ENCODE measurements around the gene CLEC2A. TPM values are rescaled to one million over a fixed set of nuclear protein-coding genes. Genes with fewer than 3 reads are reported as not detected.

Gene CLEC2A, protein sequence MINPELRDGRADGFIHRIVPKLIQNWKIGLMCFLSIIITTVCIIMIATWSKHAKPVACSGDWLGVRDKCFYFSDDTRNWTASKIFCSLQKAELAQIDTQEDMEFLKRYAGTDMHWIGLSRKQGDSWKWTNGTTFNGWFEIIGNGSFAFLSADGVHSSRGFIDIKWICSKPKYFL
- not detected in 2 replicates for total RNA-seq

DNA sequence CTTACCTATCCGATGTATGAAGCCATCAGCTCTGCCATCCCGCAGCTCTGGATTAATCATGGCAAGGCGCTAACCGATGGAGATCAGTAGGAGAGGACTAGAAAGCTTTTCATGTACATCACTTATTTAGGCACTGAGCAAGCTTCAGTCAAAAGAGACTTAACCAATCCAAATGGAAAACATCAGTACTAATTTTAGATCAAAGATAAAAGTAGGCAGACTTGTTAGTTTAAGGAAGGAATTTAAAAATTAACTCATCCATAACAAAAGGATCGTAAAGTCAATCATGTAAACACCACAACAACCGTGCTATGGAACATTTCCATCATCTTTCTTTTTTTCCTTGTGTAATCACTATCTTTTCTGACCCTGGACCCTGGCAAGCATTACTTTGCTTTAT is at the start of gene CLEC2A:
Gene CLEC2A, minus strand, starts transcription at position 101 of the 400 bp plus-strand sequence. Its CDS starts 41 bp downstream, at position 60.

DNA sequence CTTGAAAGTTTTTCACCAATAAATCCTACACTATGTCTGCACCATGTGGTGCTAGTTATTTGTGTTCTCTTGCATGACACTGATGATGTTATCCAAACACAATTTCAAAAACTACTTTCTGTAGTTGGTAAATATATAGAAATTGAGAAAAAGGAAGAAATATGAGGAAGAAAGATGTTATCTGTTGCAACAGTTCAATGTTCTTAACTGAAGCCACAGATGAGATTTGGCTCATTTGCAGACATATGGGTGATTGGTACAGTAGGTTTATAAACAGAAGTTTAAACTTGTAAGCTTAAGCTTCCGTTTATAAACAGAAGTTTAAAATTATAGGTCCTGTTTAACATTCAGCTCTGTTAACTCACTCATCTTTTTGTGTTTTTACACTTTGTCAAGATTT is 39.0 kb upstream of the CLEC2A start, which contains the start of gene CLEC12A:
Gene CLEC12A, plus strand, starts transcription at position 229 of the 400 bp plus-strand sequence. CDS start 188 bp downstream, outside the sequence.

DNA sequence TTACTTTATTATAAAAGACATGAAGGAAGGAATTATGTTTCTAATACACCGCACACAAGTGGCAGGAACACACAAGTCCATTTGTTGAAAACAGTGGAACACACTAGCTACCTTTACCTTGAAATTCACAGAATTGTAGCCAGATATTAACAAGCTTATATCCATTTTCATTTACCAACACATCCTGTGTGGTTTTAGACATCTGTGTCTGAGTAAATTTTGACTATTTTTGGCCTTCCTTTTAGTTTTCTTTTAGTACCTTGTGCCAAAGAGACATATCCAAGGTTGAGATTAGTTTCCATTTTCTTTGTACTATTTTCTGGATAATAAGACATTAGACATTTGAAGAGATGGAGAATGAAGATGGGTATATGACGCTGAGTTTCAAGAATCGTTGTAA is 50.9 kb downstream of the CLEC2A start, which contains the start of gene KLRF2:
Gene KLRF2, plus strand, starts transcription at position 244 of the 400 bp plus-strand sequence. Its CDS starts 107 bp downstream, at position 351.

DNA sequence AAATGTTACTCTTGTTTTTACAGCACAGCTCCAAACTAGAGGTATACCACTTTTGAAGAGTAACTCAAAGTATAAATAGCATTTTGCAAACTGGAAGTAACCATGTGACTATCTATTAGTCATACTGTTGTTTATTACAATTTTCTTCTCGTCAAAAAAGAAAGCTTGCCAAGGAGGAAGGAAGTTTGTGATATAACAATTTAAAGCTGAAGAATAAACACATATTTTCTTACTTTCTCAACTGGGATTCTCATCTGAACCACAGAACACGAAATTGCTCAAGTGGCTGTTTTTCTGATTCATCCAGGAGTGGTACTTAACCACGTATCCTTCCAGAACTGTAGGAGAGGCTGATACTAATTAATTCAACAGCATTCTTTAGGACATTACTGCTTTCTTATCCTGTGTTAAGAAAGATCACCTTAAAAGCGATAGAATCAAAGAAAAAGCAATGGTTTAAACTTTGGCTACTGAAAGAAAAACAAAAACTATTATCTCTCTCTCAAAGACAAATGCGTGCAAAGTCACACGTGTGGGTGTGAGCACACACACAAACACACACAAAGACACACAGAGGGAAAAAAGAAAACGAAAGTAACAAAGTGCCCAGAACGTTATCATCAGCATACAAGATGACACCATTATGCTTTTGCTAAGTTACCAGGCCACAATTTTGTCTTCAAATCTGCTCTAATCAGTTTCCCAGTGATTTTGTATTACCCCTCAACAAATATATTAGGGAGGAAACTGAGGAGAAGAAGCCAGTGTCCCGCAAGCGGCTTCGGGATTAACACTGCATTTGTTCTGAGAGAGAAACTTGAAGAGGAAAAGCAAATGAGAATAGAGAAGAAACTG is 62.6 kb downstream of the CLEC2A start, which contains the start of gene CLEC2B:
Gene CLEC2B, minus strand, starts transcription at position 48 of the 855 bp plus-strand sequence.

Other genes starting within 250 kb of the CLEC2A start
- not detected in 2 replicates for gene CLECL1, start 199.3 kb downstream of the CLEC2A start, total RNA-seq
- gene CD69, start 171.5 kb downstream of the CLEC2A start, total RNA-seq = not detected in 2 replicates
- gene KLRF1, start 104.9 kb downstream of the CLEC2A start, total RNA-seq = not detected in 2 replicates
- 15.1 and 24.2 TPM in 2 replicates for gene CLEC2B, start 63.0 kb downstream of the CLEC2A start, total RNA-seq
- not detected in 2 replicates for gene KLRF2, start 50.9 kb downstream of the CLEC2A start, total RNA-seq
- gene CLEC12A, start 39.0 kb upstream of the CLEC2A start, total RNA-seq = not detected in 2 replicates
- gene CLEC1B, start 66.8 kb upstream of the CLEC2A start, total RNA-seq = not detected in 2 replicates
- gene CLEC12B, start 78.3 kb upstream of the CLEC2A start, total RNA-seq = not detected in 2 replicates
- gene CLEC9A, start 98.3 kb upstream of the CLEC2A start, total RNA-seq = not detected in 2 replicates
- under 0.01 TPM in 1 of 2 replicates, not detected in the other for gene CLEC1A, start 166.6 kb upstream of the CLEC2A start, total RNA-seq
- not detected in 2 replicates for gene CLEC7A, start 197.8 kb upstream of the CLEC2A start, total RNA-seq
- gene OLR1, start 239.8 kb upstream of the CLEC2A start, total RNA-seq = 1.2 and 1.4 TPM in 2 replicates
- gene TMEM52B, start 246.7 kb upstream of the CLEC2A start, total RNA-seq = under 0.01 and 0.56 TPM in 2 replicates